Fibroblast of lung (primary cell): Measurements from ENCODE around the gene FRMD4A. TPM values are rescaled to one million over a fixed set of nuclear protein-coding genes. Genes with fewer than 3 reads are reported as not detected.
A peak's percentile ranks its signal among the peaks of the same experiment; 100 is the strongest.

ENCODE experiments used
- DNase-seq, 2 donors: peaks; one replicate each; pipeline versions ENCODE4 v3.0.0 to v3.0.0-alpha.2; 2010; ENCODE audit warnings: low read depth in 2 of 2
- H2AFZ ChIP-seq: 2 replicates; pipeline ENCODE4 v1.5.1; 2012; ENCODE audit warnings: low read length, control low read depth, inconsistent platforms
- H3K27ac ChIP-seq: 2 replicates; pipeline ENCODE4 v1.5.1; 2011; ENCODE audit warnings: low read length, control low read depth; ENCODE audit not compliant: insufficient read depth
- H3K27me3 ChIP-seq: 2 replicates; pipeline ENCODE4 v1.5.1; 2011; ENCODE audit warnings: mild to moderate bottlenecking, low read length; ENCODE audit not compliant: control insufficient read depth, insufficient read depth
- H3K36me3 ChIP-seq: 2 replicates; pipeline ENCODE4 v1.5.1; 2011; ENCODE audit warnings: low read length; ENCODE audit not compliant: control insufficient read depth, insufficient read depth
- H3K4me1 ChIP-seq: 2 replicates; pipeline ENCODE4 v1.5.1; 2011; ENCODE audit warnings: low read length; ENCODE audit not compliant: control insufficient read depth, insufficient read depth; ENCODE audit errors: extremely low read depth
- H3K4me2 ChIP-seq: 2 replicates; pipeline ENCODE4 v1.5.1; 2011; ENCODE audit warnings: low read length, control low read depth; ENCODE audit not compliant: insufficient read depth; ENCODE audit errors: extremely low read depth
- H3K4me3 ChIP-seq, 4 experiments: fragments of 200-600 bp in 1 of 4; sonication (generic) in 1 of 4; replicated peaks in 1 of 4; 2 replicates each; pipeline ENCODE4 v1.5.1; 2011 to 2016; ENCODE audit warnings: low read length in 4 of 4, low read depth in 3 of 4, mild to moderate bottlenecking in 3 of 4, control low read depth in 2 of 4, inconsistent platforms in 1 of 4, mixed read lengths in 1 of 4; ENCODE audit not compliant: insufficient read depth in 1 of 4; ENCODE audit errors: control extremely low read depth in 1 of 4
- H3K79me2 ChIP-seq: 2 replicates; pipeline ENCODE4 v1.5.1; 2012; ENCODE audit warnings: mild to moderate bottlenecking, low read length, inconsistent platforms; ENCODE audit not compliant: control insufficient read depth, insufficient read depth
- H3K9ac ChIP-seq: 2 replicates; pipeline ENCODE4 v1.5.1; 2011; ENCODE audit warnings: mild to moderate bottlenecking, low read length, control low read depth; ENCODE audit not compliant: insufficient read depth
- H3K9me3 ChIP-seq: 2 replicates; pipeline ENCODE4 v1.5.1; 2012; ENCODE audit warnings: low read depth, low read length; ENCODE audit not compliant: control insufficient read depth, insufficient read depth
- H4K20me1 ChIP-seq: 2 replicates; pipeline ENCODE4 v1.5.1; 2011; ENCODE audit warnings: low read length; ENCODE audit not compliant: control insufficient read depth, insufficient read depth; ENCODE audit errors: extremely low read depth
- EZH2 ChIP-seq: IDR thresholded peaks from 2 replicates; pipeline ENCODE4 v1.5.1; 2012; ENCODE audit warnings: low read length, control low read depth, mild to moderate bottlenecking; ENCODE audit errors: missing control alignments
- polyA plus RNA-seq, 2 donors: library from polyadenylated mRNA; depleted of rRNA in 1 of 2; stranded (reverse) in 1 of 2; unstranded in 1 of 2; fragments of >200 nt; gene quantifications; 2 replicates each; pipeline ENCODE4 v1.2.1, GENCODE V29; 2011 to 2012; ENCODE audit warnings: missing spikeins in 1 of 2
- total RNA-seq: library from RNA; depleted of rRNA; stranded (reverse); fragments of >200 nt; gene quantifications from 2 replicates; pipeline ENCODE4 v1.2.1, GENCODE V29; 2014
- TF ChIP-seq, protein P1 (sequence below), 2 donors: IDR thresholded peaks in 1 of 2; conservative IDR thresholded peaks in 1 of 2; 1 replicate in 1 of 2; 2 replicates in 1 of 2; pipeline ENCODE4 v1.5.1; 2011 to 2012; ENCODE audit warnings: low read length in 2 of 2, control low read depth in 1 of 2, inconsistent platforms in 1 of 2, low read depth in 1 of 2, mild to moderate bottlenecking in 1 of 2

The FRMD4A gene
- total and polyA plus RNA-seq, 2 donors (not counting 1 experiment from before 2014, with no cell fraction given): 26.9 to 63.6 TPM

DNA sequence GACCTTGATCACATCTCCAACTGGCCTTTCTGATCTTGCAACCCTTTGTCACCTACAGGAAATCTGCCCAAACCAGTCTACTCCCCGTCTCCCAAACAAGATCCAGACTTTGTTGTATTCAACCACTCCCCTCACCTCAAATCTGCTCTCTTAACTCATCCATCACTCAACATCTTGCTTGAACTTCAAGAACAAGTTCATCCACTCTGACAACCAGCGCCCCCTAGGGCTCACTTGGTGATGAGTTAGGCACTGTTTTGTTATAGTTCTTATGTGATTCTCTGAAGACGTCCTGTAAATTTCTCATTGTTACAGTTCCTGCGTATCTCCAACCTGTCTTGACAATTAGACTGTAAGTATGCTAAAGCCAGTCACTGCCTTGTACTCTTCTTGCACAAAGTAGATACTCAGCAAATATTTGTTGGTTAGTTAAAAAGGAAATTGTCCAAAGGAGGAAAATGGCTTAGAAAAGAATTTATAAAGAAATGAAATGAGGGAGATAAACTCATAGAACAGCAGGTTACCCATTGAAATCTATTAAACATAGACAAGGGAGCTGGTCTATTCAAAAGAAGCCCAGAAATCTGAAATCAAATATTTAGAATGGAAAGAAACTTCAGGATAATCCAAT lies 5.3 kb downstream of the FRMD4A start:
- Histone ChIP-seq H4K20me1 (no peaks in the 10 kb centered on the region), H3K36me3 (no peaks in the 10 kb centered on the region), H3K27ac (no peak overlapping the region), H2AFZ (no peak overlapping the region), H3K4me1 (no peaks in the 10 kb centered on the region), H3K4me3 (no peak overlapping the region), H3K4me2 (no peak overlapping the region), H3K79me2 (no peaks in the 10 kb centered on the region), H3K9ac (no peak overlapping the region), H3K27me3 (peaks cover 9% of the 10 kb centered on the region), H3K9me3 (no peaks in the 10 kb centered on the region)
- DNase-seq: peak in 1 of 2 donors; percentile 28
- TF ChIP-seq, protein P1, sequence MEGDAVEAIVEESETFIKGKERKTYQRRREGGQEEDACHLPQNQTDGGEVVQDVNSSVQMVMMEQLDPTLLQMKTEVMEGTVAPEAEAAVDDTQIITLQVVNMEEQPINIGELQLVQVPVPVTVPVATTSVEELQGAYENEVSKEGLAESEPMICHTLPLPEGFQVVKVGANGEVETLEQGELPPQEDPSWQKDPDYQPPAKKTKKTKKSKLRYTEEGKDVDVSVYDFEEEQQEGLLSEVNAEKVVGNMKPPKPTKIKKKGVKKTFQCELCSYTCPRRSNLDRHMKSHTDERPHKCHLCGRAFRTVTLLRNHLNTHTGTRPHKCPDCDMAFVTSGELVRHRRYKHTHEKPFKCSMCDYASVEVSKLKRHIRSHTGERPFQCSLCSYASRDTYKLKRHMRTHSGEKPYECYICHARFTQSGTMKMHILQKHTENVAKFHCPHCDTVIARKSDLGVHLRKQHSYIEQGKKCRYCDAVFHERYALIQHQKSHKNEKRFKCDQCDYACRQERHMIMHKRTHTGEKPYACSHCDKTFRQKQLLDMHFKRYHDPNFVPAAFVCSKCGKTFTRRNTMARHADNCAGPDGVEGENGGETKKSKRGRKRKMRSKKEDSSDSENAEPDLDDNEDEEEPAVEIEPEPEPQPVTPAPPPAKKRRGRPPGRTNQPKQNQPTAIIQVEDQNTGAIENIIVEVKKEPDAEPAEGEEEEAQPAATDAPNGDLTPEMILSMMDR (conservative IDR thresholded peaks at IDR 0.05 in 1 of 2, IDR thresholded peaks at IDR 0.05 in 1 of 2; ENCODE audit: low read depth in 1 of 2, low read length in 2 of 2): peak; percentile 28 to 52
- TF ChIP-seq EZH2: no peak

DNA sequence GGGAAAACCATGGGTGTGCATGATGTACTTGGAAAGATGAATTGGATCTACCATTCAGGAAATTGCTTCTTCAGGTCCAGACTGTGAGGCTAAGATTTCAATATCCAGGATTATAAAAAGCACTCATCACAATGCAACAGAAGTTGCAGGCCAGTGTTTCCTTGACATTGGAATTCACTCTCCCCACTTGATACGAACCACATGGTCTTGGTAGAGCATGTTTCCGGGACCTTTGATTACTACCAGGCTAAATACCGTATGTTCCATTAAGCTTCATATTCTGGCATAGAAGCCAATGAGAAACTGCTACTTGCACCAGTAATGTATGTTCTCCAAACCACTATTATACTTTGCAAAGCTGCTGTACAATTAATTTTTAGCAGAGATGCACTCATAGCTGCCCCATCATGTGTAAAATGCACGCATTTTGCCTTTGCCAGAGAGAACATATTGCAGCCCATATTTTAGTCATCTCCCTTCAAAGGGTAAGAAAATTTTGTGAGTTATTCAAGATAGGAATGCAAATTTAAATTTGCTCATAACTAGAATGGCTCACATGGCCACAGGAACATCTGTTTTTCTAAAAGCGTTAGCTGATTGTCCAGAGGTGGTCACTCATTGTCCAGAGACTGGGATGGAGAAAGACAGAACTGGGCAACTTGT lies 8.1 kb downstream of the FRMD4A start:
- Histone ChIP-seq H3K9ac (no peak overlapping the region), H3K27me3 (peaks cover 12% of the 10 kb centered on the region)

DNA sequence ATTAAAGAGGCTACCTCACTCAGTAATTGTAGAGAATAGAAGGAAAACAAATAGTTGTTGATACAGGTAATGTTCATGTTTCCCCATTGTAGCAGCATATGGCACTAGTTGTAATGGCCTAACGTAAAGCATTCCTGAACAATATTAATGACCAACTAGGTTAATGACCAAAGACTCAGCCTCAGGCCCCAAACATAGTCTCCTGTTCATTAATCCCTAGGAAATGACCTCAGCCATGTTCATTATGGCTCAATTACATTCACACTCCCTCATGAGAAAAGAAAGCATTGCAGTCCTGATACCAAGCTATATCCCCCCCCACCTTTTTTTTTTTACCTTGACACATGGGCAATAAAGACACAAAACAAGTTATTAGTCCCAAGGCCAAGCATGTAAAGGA lies 12.7 kb downstream of the FRMD4A start:
- H3K27me3 ChIP-seq: peaks cover 14% of the 10 kb centered on the region
- H3K4me1 ChIP-seq: no peaks in the 10 kb centered on the region
- no peak overlapping the region for H3K9ac ChIP-seq
- TF ChIP-seq, protein P1 (conservative IDR thresholded peaks at IDR 0.05 in 1 of 2, IDR thresholded peaks at IDR 0.05 in 1 of 2; ENCODE audit: low read depth in 1 of 2, low read length in 2 of 2): no peak
- no peak for TF ChIP-seq EZH2
- no peaks in the 10 kb centered on the region for H3K79me2 ChIP-seq
- no peaks in the 10 kb centered on the region for H4K20me1 ChIP-seq
- H3K27ac ChIP-seq: no peak overlapping the region
- H3K4me2 ChIP-seq: no peak overlapping the region
- H3K9me3 ChIP-seq: no peaks in the 10 kb centered on the region
- H2AFZ ChIP-seq: no peak overlapping the region
- no peak for DNase-seq
- H3K36me3 ChIP-seq: no peaks in the 10 kb centered on the region
- H3K4me3 ChIP-seq: no peak overlapping the region

More for the DNA sequence above, 8.1 kb downstream of the FRMD4A start:
- Histone ChIP-seq H4K20me1 (no peaks in the 10 kb centered on the region), H3K4me2 (no peak overlapping the region), H3K36me3 (no peaks in the 10 kb centered on the region), H3K79me2 (no peaks in the 10 kb centered on the region), H3K27ac (no peak overlapping the region), H3K9me3 (no peaks in the 10 kb centered on the region), H3K4me1 (no peaks in the 10 kb centered on the region), H2AFZ (no peak overlapping the region), H3K4me3 (no peak overlapping the region)
- TF ChIP-seq EZH2: no peak
- TF ChIP-seq, protein P1 (conservative IDR thresholded peaks at IDR 0.05 in 1 of 2, IDR thresholded peaks at IDR 0.05 in 1 of 2; ENCODE audit: low read depth in 1 of 2, low read length in 2 of 2): no peak
- no peak for DNase-seq
